ENCODE data around the gene BLM.

DNA sequence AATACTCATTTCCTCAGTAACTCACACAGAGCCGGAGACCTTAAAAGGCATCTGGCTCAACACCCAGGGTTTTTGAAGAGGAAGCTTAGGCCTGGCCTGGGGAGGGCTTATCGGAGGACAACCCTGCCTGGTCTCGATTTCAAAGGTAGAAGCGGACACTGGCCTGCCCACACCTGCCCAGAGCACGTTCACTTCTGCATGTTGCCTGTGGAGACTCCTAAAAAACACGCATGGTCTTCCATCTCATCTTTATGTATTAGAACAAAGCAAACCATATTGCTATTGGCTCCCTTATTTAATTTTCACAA is 95.8 kb downstream of the BLM start:
- no peak for TF ChIP-seq POLR2AphosphoS5 (IDR thresholded peaks at IDR 0.05; ENCODE audit: low read depth, low read length)
- no peak for TF ChIP-seq EZH2phosphoT487 (IDR thresholded peaks at IDR 0.05; ENCODE audit: borderline replicate concordance, low read depth)
- TF ChIP-seq, protein P1, sequence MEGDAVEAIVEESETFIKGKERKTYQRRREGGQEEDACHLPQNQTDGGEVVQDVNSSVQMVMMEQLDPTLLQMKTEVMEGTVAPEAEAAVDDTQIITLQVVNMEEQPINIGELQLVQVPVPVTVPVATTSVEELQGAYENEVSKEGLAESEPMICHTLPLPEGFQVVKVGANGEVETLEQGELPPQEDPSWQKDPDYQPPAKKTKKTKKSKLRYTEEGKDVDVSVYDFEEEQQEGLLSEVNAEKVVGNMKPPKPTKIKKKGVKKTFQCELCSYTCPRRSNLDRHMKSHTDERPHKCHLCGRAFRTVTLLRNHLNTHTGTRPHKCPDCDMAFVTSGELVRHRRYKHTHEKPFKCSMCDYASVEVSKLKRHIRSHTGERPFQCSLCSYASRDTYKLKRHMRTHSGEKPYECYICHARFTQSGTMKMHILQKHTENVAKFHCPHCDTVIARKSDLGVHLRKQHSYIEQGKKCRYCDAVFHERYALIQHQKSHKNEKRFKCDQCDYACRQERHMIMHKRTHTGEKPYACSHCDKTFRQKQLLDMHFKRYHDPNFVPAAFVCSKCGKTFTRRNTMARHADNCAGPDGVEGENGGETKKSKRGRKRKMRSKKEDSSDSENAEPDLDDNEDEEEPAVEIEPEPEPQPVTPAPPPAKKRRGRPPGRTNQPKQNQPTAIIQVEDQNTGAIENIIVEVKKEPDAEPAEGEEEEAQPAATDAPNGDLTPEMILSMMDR (IDR thresholded peaks at IDR 0.05): no peak
- TF ChIP-seq EP300 (IDR thresholded peaks at IDR 0.05; ENCODE audit: borderline replicate concordance in 1 of 2, low read depth in 1 of 2, low read length in 1 of 2): no peak
- no peak for TF ChIP-seq GABPA (IDR thresholded peaks at IDR 0.05; ENCODE audit: low read depth)
- TF ChIP-seq, protein P2, sequence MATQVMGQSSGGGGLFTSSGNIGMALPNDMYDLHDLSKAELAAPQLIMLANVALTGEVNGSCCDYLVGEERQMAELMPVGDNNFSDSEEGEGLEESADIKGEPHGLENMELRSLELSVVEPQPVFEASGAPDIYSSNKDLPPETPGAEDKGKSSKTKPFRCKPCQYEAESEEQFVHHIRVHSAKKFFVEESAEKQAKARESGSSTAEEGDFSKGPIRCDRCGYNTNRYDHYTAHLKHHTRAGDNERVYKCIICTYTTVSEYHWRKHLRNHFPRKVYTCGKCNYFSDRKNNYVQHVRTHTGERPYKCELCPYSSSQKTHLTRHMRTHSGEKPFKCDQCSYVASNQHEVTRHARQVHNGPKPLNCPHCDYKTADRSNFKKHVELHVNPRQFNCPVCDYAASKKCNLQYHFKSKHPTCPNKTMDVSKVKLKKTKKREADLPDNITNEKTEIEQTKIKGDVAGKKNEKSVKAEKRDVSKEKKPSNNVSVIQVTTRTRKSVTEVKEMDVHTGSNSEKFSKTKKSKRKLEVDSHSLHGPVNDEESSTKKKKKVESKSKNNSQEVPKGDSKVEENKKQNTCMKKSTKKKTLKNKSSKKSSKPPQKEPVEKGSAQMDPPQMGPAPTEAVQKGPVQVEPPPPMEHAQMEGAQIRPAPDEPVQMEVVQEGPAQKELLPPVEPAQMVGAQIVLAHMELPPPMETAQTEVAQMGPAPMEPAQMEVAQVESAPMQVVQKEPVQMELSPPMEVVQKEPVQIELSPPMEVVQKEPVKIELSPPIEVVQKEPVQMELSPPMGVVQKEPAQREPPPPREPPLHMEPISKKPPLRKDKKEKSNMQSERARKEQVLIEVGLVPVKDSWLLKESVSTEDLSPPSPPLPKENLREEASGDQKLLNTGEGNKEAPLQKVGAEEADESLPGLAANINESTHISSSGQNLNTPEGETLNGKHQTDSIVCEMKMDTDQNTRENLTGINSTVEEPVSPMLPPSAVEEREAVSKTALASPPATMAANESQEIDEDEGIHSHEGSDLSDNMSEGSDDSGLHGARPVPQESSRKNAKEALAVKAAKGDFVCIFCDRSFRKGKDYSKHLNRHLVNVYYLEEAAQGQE (IDR thresholded peaks at IDR 0.05; ENCODE audit: low read depth, low read length): no peak
- TF ChIP-seq, protein P3, sequence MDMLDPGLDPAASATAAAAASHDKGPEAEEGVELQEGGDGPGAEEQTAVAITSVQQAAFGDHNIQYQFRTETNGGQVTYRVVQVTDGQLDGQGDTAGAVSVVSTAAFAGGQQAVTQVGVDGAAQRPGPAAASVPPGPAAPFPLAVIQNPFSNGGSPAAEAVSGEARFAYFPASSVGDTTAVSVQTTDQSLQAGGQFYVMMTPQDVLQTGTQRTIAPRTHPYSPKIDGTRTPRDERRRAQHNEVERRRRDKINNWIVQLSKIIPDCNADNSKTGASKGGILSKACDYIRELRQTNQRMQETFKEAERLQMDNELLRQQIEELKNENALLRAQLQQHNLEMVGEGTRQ (IDR thresholded peaks at IDR 0.05; ENCODE audit: borderline replicate concordance, low read depth, low read length): no peak
- TF ChIP-seq, protein P4, sequence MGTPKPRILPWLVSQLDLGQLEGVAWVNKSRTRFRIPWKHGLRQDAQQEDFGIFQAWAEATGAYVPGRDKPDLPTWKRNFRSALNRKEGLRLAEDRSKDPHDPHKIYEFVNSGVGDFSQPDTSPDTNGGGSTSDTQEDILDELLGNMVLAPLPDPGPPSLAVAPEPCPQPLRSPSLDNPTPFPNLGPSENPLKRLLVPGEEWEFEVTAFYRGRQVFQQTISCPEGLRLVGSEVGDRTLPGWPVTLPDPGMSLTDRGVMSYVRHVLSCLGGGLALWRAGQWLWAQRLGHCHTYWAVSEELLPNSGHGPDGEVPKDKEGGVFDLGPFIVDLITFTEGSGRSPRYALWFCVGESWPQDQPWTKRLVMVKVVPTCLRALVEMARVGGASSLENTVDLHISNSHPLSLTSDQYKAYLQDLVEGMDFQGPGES (IDR thresholded peaks at IDR 0.05; ENCODE audit: low read depth, low read length): no peak
- TF ChIP-seq, protein P5, sequence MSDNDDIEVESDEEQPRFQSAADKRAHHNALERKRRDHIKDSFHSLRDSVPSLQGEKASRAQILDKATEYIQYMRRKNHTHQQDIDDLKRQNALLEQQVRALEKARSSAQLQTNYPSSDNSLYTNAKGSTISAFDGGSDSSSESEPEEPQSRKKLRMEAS (IDR thresholded peaks at IDR 0.05; ENCODE audit: low read depth): no peak

All from SK-N-SH (cell line).